Kidney glomerular epithelial cell (primary cell): ENCODE data around the gene ZDHHC19.
A peak's percentile ranks its signal among the peaks of the same experiment; 100 is the strongest.
"Not testable (repeated sequence)": the region's sequence is repeated elsewhere in the genome, so short reads cannot be mapped to it uniquely, and the experiment has no call there.

Experiments
- DNase-seq: peaks from one replicate; lab custom pipeline; 2025; lab: John Stamatoyannopoulos, UW

ZDHHC19 gene

GRCh38 chr3:196225086-196225485, 13.9 kb upstream of the ZDHHC19 start:
- no peak for DNase-seq

- DNase-seq = no peak
These were observed 11.8 kb upstream of the ZDHHC19 start for GRCh38 chr3:196222876-196223595.

- DNase-seq = no peak
These were observed 9.8 kb upstream of the ZDHHC19 start for GRCh38 chr3:196220991-196221390.

GRCh38 chr3:196220587-196220986, 9.4 kb upstream of the ZDHHC19 start:
- DNase-seq = no peak

GRCh38 chr3:196219970-196220311, 8.7 kb upstream of the ZDHHC19 start:
- DNase-seq = no peak

- DNase-seq = peak; percentile 63
These were observed 8.2 kb upstream of the ZDHHC19 start for GRCh38 chr3:196219194-196219969.

GRCh38 chr3:196218155-196218712, 7.0 kb upstream of the ZDHHC19 start:
- DNase-seq = no peak

GRCh38 chr3:196217307-196218154, 6.3 kb upstream of the ZDHHC19 start:
- no peak for DNase-seq

- DNase-seq = no peak
These were observed 5.5 kb upstream of the ZDHHC19 start for GRCh38 chr3:196216681-196217211.

GRCh38 chr3:196216089-196216564, 4.9 kb upstream of the ZDHHC19 start, which contains the start of gene SLC51A:
SLC51A (plus strand) TSS chr3:196216534; CDS start chr3:196216713, 179 bp downstream.
- no peak for DNase-seq

- DNase-seq = no peak
These were observed 4.4 kb upstream of the ZDHHC19 start for GRCh38 chr3:196215493-196216020.

- DNase-seq = no peak
These were observed 3.7 kb upstream of the ZDHHC19 start for GRCh38 chr3:196214783-196215441.

- DNase-seq = not testable (repeated sequence)
These were observed 1.1 kb downstream of the ZDHHC19 start for GRCh38 chr3:196209944-196210672.

- no peak for DNase-seq
These were observed 2.1 kb downstream of the ZDHHC19 start for GRCh38 chr3:196208942-196209695.

GRCh38 chr3:196207833-196208607, 3.2 kb downstream of the ZDHHC19 start:
- DNase-seq = no peak

- DNase-seq = no peak
These were observed 3.9 kb downstream of the ZDHHC19 start for GRCh38 chr3:196207159-196207832.

- not testable (repeated sequence) for DNase-seq
These were observed 5.6 kb downstream of the ZDHHC19 start for GRCh38 chr3:196205442-196206205.
